Activated CD4-positive, alpha-beta T cell treated with anti-CD3 and anti-CD28 coated beads, Interleukin-2, amount 50 U/mL, for 16 hours (primary cell): Measurements from ENCODE around the gene ALG9.

Source experiments
- DNase-seq: peaks from one replicate; pipeline ENCODE4 v3.0.0-alpha.2; 2020

The ALG9 gene

DNA sequence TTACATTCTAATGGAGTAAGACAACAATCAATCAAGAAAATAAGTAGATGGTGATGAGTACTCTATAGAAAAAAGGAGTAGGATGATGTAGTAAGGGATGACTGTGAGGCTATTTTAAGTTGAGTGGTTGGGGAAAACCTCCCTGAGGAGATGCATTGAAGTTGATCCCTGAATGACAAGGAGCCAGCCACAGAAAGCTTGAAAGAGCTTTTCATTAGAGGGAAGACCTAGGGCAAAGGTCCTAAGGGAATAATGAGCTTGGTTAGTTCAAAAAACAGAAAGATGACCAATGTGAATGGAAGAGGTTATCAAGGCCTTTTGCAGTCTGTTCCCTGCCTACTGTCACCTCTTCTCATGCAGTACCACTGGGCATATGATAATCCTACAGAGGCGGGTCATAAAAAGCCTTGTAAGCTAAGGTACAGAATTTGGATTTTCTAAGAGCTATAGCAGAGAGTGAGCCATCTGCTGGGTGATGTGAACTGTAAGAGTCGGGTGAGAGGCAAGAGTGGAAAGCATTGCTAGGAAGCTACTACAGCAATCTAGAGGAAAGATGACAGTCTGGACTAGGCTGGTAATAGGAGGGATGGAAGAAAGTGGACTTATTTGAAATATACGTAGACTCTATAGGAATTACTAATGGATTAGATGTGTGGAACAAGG is 108.3 kb downstream of the ALG9 start:
- DNase-seq, result no peak

DNA sequence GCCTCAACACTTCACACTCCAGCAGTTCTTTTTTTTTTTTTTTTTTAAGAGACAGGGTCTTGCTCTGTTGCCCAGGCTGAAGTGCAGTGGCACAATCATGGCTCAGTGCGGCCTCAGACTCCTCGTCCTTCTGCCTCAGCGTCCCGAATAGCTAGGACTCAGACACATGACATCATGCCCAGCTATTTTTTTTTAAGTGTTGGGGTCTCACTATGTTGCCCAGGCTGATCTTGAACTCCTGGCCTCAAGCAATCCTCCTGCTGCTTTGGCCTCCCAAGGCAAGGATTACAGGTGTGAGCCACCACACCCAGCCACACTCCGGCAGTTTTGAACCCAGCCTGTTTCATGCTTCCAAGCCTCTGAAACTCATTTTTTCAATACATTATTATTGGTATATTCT is 108.9 kb downstream of the ALG9 start:
- no peak for DNase-seq

DNA sequence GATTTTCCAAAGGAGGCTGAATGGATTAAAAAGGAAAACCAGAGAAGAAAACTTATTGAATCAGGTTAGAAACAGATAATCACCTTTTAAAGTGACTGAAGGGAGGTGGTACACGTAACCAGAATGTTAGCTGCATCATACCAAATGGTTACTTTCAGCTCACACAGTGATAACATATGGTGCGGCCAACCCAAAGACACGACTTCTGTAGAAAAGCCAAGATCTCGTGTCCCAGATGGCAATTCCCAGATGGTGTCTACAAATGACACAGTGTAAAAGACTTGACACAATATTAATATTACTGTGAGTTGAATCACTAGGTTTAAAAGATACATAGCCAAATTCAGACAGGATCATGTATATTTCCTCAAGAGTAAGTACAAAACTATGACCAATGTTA is 110.3 kb downstream of the ALG9 start:
- no peak for DNase-seq

DNA sequence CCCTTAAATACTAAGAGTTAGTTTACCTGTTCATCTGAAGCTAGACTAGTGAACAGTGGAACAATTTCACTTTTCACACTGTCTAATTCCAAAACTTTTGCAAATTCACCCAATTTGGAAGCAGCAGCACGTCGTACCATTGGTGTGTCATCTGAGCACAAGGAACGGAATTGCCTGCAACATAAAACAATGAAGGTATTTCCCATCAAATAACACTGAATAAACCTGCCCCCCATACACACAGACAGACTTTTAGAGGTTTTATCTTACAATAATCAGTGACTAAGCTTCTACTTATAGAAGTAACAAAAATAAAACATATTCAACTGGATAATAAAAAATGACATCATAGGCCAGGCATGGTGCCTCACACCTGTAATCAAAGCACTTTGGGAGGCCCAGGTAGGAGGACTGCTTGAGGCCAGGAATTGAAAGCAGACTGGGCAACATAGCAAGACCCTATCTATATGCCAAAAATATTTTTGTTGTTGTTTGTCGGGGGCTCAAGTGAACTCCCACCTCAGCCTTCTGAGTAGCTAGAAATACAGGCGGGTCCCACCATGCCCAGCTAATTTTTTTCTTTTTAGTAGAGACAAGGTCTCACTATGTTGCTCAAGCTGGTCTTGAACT is 111.5 kb downstream of the ALG9 start:
- no peak for DNase-seq

DNA sequence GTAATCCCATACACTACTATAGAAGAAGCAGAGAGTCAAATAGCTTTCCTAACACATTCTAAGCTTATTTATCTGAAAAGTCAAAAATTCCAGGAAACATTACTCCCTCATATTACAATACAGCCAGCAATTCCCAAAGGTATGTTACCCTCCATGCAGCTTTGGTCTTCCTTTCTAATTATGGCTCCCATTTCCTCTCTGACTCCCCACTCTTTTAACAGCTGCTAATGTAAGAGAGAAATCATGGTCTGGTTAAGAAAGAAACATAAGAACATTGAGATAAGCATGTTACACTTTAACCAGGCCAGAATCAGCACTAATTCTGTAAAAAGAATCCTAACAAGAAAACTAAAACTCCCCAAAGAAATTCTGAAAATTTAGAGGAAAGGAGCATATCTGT is 112.0 kb downstream of the ALG9 start:
- DNase-seq, result no peak

DNA sequence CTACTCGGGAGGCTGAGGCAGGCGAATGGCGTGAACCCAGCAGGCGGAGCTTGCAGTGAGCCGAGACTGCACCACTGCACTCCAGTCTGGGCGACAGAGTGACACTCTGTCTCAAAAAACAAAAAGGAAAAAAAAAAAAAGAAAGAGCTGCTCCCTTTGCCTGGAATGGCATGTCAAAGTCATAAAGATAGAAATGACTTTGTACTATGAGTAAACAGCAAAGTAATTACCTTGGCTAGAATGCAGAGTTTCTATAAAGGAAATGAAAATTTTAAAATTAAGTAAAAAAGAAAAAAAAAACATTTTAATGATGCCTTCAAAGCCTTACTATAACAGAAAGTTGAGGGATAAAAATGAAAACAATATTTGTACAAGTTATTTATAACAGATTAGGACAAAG is 115.3 kb downstream of the ALG9 start:
- DNase-seq, result no peak

DNA sequence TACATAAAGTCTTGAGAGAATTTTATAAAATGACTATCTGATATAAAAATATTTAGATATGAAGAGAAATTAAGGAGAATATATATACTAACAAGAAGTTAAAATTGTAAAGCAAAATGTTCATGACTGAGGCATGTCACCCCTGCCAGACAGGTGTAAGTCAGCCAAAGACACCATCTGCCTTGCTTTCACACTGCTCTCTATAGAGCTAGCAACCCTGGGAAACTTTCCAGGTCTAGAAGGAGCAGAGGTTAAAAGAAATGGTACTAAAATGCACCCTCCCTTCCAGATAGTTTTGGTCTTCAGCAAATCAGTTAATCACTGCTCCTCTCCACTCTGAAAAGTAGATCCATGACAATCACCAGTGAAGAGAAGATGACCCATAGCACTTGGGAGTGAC is 121.7 kb downstream of the ALG9 start:
- no peak for DNase-seq

DNA sequence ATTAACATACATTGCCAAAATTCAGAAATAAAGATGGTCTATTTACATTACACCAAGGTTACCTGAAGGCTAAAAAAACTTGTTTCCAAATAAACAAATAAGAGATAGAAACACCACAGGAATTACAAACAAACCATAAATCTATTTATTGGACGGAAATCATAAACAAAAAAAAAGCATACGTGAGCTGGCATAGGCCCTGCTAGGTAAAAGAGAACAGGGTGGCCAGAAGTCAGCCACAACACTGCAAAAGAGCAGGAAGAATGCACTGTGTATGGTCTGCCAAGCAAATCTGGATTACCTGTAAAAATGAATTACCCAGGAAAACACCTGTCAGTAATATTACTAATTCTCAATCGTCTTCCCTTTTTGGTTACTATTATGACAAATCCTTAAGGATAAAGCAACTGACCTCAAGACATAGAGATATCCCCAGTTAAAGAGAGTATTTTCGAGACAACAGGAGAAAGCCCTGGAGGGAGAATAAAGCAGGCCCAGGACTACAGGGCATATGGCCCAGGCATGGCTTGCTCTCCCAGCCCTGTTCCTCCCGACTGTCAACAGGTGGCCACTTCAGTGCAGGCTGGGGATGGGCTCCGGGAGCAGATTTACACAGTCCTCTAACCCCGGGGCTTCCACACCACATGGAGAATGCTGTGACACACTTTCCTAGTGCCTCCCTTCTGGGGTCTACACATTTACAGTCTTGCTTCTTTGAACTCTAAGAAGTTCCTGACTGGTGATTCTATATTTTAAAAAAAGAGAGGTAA is 123.2 kb downstream of the ALG9 start:
- no peak for DNase-seq

DNA sequence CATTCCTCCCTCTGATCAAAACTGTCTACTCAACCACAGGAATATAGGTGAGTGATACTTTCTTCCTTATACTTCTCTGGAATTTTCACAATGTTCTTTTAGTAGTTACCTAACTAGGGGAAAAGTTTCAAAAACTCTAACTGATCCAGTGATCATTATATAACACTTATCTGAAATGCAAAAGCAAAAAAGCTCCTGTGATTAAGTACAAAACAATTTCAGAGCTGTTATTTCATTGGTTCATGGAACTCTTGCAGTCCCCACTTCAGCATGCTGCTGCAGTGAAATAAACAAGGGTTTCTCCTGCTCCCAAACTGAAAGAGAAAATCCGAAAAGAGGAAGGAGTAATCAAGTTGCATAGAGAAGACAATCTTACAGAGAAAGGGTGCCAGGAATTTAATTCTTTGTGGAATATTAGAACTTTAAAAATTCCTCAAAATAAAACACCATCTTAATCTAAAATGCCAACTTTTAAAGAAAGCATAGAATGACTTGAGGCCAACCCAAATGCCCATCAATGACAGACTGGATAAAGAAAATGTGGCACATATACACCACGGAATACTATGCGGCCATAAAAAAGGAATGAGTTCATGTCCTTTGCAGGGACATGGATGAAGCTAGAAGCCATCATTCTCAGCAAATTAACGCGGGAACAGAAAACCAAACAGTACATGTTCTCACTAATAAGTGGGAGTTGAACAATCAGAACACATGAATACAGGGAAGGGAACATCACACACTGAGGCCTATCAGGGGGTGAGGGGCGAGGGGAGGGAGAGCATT is 125.5 kb downstream of the ALG9 start:
- DNase-seq, result no peak

DNA sequence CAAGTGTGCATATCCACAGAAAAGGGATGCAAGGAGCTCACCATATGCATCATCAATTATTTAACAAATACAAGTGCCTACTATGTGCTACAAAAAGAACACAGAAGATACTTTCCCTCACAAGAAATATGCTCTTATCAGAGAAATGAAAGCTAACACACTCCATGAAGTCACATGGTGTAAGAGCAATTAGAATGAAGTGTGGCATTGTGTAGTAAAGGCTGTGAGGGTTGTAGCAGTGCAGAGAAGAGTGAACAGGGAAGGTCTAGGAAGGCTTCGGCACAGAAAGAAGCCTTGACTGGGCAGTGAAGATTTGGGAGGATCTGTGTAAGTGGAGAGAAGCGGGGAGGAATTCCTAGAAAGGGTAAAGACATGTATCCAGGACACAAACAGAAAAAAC is 127.7 kb downstream of the ALG9 start:
- no peak for DNase-seq

DNA sequence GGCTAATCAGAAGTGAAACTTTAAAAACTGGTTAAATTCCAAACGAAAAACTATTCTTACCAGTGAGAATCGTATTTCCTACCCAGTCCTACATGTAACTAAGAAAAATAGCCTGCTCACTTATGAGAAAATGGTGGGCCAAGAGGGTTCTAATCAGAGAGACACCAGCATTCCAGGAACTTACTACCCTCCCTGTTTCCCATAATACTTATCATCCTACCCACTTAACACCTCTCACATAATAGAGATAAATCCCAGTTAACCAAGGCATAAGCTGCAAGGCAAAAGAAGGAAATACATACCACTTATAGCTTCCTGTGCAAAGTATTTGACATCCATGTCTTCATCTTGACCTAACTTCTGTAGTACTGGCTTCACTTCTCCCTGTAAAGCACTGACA is 129.6 kb downstream of the ALG9 start:
- DNase-seq, result no peak

DNA sequence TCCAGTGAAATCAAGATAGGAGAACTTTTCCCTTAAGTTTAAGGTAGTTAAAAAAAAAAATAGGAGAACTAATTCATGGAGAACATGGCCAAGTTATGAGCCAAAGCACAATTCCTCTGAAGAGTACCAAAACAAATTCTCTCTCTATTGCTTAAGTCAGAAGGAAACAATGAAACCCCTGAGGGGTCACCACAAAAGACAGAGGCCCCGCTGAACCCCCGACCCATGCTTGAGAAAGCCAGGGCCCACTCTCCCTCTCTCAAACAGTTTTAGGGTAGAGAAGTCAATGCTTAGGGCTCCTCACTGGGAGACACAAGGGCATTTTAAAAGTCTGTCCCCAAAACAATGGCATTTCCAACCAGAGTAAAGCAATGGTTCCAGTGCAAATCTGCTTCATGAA is 132.1 kb downstream of the ALG9 start:
- DNase-seq, result no peak

DNA sequence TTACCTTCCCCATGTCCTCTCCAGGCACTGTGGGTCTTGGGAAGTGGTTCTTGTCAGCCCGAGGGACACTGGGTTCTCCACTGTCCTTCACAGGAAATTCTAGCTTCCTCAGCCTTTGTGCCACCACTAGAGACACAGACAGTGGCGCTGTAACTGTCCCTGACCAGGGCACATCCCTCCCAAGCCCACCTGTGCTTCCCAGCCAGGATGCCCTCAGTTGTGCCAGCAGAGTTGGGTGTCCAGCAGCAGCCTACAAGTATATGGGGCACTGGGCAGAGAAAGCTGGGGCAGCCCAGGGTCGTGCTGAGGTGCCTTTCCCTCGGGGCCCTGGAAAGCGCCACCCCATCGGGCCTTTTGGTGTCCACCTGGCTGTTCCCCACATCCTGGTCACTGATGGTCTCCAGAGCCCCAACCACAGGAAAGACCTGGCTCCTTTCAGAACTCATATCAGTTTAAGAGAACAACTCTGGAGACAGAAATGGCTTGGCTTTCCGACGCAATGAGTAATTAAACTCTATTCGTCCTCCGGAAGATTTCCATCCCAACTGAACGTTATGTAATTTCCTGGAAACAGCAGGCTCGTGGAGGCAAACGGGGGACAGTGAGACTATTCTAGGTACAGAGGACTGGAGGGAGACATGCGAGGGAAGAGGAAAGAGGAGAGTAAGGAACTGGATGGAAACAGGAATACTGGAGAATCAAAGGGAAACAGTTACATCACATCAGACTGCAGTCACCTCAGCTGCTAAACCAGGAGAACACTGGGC is 133.8 kb downstream of the ALG9 start:
- DNase-seq, result no peak

DNA sequence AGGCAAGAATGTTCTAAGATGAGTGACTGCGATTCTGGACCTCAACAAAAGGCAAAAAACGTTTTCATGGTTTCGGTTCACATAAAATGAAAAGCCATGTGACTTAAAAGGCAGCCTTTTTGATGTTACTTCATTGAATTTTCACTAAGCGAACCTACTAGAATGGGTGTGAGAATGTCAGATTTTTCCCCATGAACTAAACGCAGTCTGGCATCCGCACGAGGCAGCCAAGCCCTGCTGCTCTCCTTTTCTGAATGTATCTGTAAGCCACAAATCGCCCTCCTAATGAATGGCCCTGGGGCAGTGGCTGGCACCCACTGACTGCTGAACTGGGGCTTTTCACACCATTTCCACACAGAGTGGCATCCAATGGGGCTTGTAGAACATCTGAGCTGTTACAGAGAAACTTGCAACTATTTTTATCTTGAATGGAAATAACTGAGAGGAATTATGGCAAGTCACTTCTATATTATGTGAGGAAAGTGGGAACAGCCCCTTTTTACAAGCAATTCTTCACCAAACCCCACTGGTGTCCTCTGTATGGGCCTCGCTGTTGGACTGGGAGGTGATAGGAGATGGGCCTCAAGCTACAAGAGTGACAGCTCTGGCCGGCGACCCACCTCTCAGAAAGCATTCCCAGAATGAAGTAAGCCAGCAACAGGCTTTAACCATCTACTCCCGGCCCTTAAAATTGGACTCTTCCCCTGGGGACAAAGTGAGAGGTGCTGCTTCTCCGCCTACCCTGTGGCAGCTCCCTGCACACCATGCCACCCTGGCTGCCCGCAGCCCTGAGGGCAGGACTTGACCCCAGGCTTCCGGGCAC is 134.5 kb downstream of the ALG9 start:
- DNase-seq, result no peak
